HG03280 (cell line): ENCODE measurements around the gene HOXB1.

Experiments
- ATAC-seq: cut with Tn5 transposase; IDR thresholded peaks from one replicate; pipeline ENCODE4 v1.9.1; 2021; ENCODE audit warnings: mild to moderate bottlenecking, moderate library complexity; ENCODE audit not compliant: unreplicated experiment

The HOXB1 gene

DNA sequence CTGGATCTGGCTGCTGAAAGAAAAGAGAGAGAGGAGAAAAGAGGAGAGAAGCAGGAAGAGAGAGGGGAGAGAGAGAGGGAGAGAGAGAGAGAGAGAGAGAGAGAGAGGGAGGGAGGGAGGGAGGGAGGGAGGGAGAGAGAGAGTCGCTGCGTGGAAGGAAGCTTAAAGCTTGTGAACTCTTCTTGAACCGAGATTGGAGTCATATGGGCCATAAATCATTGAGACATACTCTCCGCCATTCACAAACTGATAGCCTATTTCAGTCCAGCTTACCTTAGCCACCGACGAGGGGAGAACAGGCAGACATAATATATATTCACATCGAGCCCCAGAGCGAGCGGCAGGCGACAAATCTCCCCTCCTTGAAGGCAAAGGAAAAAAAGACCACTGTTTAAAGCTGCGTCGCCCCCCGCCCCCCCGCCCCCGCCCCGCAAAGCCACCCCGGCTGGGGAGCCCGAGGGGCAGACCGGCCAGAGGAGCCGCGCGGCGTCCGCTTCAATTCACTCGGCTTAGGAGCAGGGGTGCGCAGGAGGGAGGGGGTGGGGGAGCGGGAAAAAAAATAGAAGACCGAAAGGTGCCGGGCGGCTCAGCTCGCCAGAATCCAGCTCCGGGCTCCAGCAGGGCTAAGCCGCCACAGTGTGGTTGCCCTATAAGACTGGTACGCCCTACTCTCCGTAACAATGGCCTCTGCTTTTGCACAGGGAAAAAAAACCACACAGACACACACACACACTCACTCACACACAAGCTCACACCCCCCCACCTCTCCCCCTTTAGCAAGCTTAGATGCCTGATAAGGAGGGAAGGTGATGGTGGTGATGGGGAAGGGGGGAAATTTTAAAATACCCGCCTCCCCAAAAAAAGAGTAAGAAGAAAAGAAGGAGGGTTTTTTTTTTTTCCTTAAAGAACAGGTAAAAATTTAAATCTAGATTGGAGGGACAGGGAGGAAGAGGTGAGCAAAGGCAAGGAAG is 24.7 kb upstream of the HOXB1 start:
- no peak for ATAC-seq

DNA sequence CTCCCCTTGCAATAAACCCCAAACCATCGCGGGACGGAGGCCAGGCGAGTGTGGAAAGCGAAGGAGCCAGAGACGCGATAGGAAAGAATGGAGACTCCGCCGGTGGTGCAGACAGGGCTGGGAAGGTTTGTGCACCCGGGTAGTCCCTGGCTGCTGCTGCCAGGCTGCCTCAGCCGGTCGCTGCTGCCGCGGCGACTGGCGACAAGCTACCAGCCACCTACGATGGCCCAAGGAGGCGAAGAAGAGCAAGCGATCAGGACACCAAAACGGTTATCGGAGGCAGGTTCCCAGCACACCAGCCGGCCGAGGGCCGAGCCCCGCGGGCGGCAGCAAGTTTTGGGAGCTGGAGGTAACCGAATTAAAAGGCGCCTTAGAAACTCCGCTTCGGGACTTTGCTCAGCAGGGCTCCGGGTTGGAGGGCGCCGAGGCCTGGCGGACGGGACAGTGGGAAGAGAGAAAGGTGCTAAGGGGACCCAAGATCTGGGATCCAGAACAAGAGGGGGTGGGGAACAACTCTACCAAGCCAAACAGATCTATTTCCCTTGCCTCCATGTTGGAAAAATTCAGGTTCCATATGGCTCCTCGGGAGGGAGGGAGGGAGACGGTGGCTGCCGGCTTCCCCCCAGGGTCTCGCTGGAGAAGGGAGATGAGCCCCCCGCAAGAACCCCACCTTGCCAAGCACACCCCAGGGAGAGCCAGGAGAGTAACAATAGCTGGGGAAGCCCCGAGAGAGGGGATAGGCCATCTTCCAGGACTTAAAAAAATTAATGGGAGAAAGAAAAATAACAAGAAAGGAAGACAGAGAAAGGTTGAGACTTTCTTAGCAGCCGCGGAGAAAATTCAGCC is 23.8 kb upstream of the HOXB1 start:
- ATAC-seq, result no peak

DNA sequence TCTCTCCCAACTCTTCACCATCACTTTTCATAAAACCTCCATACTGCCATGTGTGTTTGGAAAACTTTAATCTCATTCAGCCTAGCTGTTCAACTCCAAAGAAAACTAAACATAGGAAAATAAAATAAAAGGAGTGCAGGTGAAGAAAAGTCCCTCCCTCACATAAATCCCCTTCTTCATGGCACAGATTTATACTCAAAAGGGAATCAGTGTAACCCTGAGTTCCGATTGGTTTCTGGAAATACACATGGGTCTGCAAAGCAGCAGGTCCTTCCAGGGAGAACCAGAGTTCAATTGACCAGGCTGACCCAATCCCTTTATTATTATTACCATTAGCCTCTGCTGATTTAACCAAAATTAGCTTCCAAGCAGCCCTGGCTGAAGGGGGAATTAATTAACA is 23.0 kb upstream of the HOXB1 start:
- no peak for ATAC-seq

DNA sequence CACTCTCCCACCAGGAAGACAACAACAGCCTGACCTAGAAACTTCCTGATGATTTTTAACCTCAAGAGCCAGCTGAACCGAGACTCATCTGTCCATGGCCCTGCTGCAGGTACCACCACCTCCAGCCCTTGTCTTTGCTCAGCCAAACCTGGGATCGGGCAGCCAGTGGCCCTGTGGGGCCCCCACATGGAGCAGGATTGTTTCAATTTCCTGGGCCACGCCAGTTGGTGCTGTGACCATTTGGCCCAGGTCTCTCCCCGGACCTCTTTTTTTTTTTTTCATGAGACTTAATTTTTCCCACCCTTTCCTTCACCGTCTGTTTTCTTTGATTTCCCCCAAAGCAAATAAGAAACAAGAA is 22.4 kb upstream of the HOXB1 start:
- ATAC-seq, result no peak

DNA sequence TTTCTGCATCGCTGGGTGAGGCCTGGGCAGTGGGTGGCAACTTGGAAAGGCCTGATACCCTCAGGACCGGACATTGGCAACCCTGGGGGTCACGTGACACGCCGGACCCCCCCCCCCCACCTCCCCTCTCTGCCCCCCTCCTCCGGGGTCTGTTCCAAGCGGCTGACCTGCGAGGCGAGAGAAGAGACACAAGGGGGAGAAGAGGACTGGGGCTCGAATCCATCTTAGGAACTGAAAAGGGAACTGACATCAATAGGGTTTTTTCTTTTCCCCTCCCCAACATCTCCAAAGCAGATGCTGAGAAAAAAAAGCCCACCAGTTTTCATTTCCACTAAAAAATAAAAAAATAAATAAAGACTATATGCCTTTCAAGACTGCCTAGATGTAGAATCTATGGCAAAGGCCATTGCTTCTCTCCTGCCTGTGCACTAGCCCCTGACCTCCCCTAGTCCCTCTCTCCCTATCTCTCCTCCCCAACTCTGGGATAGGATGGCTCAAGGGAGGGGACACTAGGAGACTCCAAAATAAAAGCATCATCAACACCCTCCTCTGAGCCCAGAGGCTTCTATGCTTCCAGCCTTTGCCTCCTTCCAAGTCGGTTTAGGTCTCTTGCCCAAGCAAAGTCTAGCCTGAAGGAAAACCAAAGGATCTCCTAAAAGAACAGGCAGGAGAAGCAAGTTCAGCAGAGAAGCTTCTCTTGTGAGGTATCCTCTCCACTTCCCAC is 21.8 kb upstream of the HOXB1 start:
- no peak for ATAC-seq

DNA sequence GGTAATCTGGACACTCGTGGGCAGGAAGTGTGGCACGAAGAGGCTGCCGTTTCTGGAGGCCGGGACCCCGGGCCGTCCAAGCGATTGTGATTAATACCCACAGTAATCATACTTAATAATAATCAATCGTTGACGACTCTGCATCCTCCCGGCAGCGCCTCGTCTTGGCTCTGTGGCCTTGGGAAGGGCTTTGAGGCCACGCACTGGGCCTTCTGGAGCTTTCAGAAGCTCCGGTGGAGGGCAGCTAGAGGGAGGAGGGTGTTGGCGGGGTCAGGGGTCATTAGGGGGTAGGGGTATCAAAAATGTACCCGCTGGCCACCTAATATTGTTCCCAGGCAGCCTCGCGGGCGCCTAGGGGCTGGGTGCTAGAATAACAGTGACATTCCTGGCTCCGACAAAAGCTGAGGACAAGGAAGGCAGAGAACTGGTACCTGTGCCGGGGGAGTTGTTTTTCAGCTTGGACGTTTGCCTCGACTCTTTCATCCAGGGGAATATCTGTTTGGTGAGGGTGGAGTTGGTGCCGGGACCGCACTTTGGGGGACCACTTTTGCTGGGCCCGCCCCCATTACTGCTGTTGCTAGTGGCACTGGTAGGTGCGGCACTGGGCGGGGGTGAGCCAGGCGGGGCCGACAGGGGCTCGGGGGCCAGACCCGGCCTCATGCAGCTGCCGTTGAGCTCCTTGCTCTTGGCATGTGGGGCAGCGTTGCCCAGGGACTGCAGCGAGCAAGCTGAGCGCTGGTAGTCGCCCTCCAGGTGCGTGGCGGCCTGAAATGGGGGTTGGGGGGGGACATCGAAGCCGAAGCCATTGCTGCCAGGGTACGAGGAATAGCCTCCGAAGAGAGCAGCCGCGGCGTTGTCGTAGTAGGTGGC is 21.0 kb upstream of the HOXB1 start:
- ATAC-seq, result no peak

DNA sequence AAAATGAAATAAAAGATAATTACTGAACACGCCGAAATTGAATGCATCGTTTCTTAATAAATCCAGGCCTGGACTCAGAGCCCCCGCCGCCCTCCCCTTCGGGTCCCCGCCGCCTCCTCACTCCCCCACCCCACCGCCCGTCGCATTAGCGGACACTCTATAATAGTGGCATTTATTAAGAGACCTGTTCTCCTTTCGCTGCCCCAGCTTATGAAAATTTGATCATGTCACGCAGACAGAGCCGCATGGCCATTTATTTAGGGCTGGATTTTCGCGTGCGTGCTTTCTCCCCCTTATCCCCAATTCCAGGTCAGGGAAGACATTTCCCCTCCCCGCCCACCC is 20.4 kb upstream of the HOXB1 start:
- ATAC-seq, result no peak

DNA sequence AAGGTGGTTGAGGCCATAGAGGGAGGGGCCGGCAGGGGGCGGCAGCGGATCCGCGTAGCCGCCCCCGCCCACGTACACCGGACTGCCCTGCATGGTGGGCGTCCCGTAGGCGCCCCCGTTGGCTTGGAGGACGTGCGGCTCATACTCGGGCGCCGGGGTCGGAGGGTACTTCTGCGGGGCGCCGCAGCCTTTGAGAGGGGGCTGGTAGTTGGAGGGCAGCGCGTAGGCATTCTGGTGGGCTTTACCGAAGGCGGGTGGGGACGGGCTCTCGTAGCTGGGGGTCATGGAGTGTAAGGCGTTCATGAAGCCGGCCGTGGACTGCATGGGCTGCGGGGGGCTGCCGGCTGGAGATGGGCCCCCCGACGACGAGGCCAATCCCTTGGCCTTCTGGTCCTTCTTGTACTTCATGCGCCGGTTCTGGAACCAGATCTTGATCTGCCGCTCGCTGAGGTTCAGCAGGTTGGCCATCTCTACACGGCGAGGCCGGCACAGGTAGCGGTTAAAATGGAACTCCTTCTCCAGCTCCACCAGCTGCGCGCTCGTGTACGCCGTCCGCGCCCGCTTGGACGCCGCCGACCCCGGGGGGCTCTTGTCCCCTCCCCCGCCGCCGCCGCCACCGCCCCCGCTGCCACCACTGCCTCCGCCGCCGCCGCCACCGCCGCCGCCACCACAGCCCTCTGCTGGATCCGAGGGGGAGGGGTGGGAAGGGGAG is 19.8 kb upstream of the HOXB1 start:
- ATAC-seq, result no peak

DNA sequence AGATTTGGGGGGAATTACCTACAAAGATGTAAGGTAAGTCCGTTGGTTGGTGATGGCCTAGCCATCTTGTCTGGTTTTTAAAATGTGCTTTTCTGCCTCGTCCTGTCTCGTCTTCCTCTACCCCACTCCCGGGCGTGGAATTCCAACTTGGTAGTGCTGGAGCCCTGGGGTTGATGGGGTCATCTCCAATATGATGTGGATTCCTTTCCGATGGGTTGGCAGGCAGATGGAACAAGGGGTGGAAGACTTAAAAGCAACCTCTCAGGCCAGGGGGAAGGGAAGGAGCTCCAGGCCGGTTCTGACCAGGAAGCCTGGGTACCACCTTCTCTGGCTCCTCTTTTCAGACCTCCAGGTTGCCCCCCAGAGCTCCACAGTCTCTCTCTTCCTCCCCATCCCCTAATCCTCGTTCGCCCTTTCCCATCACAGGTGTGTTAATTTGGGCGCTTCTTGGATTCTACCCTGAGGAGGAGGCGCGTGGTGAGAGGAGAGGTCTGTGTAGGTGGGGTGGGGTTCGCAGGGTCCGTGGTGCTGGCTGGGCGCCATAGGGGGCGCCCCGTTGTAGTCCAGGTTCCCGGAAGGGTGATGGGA is 19.2 kb upstream of the HOXB1 start:
- ATAC-seq, result no peak

DNA sequence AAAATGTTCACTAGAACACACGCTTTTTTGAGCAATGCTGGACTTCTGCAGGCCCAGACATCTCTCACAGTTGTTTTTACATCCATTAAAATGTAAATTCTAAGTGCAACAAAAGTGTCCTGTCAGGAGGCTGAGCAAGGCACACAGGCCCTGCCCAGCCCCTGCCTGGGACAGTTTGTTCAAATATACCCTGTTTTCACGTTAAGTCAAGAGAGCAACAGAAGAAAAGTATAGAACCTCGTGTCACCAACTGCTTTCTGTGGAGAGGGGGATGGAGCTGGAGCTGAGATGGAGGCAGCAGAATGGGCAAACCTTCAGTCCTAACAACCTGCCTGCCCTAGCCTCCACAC is 18.4 kb upstream of the HOXB1 start:
- no peak for ATAC-seq

DNA sequence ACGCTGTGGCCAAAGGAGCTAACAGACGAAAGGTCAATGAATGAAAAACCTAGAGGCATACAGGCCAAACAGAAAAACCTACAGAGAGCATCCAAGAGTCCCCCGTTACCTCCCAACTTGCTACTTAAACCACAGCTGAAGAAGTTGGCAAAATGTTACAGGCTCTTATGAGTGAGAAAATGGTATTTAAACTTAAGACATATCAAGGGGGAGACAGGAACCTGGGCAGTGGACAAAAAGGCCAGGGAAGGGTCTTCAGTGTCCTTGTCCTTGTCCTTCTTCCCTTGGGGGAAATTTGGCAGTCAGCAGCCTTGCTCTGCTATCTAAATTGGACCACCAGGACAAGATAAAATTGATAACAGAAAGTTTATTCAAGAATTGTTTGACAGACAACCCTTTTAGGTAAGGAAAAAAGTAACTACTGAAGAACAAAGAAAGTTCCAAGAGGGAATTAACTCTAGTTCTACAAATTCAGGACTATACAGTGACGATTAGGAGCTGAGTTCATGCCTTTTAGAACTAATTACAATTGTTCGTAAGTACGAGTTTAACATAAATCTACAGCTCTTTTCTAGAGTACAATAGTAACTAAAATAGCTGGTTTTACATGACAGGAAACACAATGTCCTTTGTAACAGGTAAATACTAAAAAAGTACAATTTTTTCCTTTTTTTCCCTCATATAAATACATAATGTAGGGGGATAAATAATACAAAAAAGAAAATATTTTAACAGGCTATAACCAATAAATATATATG is 17.9 kb upstream of the HOXB1 start:
- no peak for ATAC-seq

DNA sequence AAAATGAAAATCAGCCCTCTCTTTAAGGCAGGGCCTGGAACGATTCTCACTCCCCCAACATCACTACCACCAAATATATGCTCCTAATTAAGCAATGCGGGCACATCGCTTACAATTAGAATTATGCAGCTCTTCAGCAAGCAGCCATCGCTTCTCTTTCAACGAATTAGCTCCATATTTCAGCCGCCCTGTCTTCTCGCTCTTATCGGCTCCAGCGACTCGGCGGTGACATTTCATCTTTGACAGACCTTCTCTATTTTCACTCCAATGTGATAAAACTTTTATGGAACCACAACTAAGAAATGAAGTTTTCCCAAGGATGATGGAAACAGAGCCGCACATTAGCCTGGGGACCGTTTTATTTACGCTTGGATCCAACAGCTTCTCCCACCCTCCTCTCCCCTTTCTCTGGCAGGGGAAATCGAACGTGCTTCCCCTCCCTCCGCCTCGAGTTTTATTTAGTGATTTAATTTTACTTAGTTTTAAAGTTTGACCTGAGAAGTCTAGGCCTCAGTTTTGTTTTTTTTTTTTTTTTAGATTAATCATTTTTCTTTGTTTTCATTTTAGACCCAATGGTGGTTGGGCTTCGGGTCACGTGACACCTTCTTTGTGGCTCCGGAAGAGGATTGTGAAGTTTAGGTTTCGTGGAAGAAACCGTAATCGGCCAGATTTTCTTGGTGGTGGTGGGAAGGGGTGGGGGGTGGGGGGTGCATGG is 17.2 kb upstream of the HOXB1 start:
- ATAC-seq, result no peak

DNA sequence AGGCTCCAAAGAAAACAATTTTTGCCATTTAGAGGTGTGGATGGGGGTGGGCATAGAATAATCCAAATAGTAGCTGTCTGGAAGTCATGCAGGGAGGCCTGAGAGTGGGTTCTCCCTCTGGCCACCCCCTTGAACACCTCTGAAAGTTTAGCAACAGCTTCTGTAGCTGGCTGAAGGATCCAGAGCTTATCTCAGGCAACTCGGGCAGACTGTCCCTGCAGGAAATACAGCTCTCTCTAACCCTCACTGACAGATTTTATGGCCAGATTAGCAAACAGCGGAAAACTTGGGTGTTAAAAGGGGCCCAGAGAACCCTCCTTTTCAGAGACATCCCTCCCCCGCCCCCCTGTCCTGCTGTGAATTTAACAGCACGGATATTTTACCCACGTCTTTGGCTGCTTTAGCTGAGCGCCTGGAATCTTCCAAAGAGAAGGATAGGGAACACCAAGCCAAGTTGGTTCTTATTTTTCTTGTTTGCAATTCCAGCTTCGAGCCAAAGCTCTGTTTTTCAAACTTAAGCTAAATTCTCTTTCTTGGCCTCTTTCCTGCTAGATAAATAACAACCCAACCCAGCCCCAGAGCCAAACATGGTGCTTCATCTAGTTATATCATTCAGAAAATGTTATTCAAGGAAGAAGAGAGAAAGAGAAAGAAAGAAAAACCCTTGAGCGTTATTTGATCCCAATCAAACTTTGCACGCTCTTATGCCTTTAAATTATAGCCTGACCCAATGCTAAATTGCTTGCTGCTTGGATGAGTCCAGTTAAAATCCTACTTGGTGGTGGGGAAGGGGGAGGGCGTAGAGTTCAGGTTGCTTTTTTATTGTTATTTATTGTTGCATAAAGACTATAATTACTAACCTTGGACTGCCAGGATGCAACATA is 16.4 kb upstream of the HOXB1 start:
- ATAC-seq, result no peak

DNA sequence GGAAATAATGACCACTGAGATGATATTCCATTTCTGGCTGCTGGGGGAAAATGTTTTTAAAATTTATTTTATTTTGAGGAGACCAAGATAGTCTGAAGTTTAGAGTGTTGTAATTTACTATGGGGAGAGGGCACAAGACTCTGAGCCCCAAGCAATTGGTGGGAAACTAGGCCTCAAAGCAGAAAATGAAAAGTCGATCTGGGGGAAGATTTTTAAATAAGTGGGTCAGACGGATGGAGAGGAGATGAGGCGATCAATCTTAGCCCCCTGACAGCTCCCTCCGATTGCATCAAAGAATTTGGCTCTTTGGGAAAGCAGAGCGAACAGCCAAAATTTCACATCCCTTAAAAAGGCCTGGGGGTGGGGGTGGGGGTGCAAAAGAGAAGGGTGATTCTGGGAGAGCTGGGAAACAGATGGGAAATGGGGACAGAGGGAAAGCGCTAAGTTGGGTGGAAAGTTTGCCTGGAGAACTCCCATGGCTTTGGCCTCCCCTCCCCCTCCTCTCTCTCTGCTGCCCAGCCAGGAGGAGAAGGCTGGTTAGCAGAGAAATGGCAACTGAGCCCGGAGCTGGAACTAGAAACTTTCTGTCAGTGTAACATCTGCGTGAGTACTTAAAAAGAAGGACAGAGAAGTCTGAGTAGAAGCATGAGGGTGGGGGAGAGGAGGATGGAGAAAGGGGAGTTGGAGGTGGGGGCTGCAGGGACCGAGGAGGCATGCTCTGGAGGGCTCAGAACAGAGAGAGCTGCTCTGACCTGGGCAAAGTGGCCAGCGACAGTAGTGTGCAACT is 15.5 kb upstream of the HOXB1 start:
- no peak for ATAC-seq

DNA sequence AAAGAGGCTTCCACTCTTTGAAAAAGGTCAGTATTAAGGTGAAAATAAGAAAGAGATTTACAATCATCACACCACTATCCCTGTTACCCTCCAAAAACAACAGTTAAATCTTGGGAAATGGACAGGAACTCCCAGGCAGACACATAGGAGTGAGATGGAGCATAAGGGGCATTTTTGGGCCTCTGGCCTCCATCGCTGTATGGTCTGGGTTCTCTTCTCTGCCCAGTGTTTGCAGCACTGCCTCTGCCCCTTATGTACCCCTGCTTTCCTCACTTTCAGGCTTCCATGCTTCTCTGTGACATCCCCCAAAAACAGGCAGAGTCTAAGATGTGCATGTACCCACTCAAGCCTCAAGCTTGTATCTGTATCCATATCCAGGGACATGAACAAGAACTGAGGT is 14.7 kb upstream of the HOXB1 start:
- ATAC-seq, result no peak

DNA sequence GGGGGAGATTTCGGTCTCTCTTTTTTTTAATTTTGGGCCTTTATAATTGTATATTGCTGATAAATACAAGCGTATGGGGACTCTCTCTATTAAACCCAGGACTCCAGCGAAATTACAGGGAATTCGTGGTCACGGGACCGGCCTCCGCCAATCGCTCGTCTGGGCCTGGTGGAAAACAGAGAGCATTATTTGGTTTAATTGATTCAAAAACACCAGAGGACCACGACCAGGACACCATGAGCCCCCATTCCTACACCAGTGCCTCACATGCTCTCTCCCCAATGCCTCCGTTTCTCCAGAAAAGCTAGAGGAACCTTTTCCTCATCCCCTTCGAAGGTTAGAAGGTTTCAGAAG is 14.2 kb upstream of the HOXB1 start, which contains the start of gene HOXB2:
HOXB2 (minus strand) TSS at position 88 of the 354 bp plus-strand sequence. CDS start 198 bp downstream, outside the sequence.
- no peak for ATAC-seq
